GM21515 (cell line): ENCODE measurements around the gene WDR86.

Source experiments
- ATAC-seq: cut with Tn5 transposase; IDR thresholded peaks from one replicate; pipeline ENCODE4 v1.9.1; 2021; ENCODE audit not compliant: unreplicated experiment

The WDR86 gene

DNA sequence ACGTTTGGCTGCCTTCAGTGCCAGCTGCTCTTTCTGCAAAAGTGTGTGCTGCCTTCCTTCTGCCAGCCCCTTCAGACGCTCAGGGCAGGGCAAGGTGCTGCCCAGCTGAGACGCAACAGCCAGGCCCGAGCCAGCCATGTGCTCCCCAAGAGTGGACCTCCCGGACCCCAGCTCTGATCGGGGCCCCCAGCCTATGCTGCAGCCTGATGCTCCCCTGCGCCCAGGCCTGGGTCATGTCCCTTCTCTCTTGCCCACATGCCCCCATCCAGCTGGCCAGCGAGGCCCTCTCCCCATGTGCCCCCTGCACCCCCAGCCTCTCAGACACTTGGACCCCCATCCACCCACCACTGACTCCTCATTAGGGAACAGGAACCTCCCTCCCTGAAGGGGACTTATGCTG, 17.8 kb downstream of the WDR86 start:
- ATAC-seq = no peak

DNA sequence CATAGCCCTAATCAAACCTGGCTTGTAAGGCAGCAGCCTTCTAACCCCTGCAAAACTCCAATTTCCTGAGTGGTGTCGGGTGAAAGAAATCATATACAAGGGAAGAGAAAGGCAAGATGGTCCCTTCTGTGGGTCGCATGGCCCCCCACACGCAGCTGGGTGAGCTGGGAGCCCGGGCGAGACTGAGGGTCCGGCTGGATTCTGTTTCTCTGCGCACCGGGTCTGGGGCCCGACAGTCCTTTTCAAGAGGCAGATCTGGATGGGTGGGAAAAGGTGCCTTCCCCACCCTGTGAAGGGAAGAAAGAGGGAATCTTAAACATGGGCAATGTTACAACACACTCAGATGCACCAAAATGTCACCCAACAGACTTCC, 18.5 kb downstream of the WDR86 start:
- no peak for ATAC-seq

DNA sequence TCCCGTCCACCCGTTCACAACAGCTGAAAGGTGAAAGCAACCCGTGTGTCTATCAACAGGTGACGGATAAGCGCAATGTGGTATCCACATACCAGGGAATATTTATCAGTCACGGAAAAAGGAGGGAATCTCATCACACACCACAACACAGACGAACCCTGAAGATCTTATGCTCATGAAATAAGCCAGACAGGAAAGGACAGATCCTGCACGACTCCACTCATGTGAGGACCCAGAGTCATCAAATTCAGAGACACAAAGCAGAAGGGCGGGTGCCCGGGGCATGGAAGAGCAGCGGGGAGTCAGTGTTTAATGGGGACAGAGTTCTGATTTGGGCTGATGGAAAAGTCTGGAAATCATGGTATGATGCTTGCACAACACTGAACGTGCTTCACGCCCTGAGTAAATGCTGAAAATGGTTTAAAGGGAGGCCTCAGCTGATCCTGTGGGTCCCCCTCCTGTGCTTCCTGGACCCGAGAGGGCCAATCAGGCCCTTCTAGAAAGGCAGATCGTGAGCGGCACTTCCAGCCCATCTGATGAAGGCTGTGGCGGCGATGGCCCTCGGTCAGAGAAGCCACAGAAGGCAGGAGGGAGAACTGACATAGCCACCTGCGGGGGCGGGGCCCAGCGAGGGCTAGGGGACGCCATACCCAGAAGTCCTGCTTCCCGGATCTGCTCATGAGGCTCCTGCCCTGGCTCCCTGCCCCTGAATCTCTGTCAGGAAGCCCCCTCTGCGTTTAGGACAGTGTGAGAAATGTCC, 19.1 kb downstream of the WDR86 start:
- ATAC-seq = no peak

DNA sequence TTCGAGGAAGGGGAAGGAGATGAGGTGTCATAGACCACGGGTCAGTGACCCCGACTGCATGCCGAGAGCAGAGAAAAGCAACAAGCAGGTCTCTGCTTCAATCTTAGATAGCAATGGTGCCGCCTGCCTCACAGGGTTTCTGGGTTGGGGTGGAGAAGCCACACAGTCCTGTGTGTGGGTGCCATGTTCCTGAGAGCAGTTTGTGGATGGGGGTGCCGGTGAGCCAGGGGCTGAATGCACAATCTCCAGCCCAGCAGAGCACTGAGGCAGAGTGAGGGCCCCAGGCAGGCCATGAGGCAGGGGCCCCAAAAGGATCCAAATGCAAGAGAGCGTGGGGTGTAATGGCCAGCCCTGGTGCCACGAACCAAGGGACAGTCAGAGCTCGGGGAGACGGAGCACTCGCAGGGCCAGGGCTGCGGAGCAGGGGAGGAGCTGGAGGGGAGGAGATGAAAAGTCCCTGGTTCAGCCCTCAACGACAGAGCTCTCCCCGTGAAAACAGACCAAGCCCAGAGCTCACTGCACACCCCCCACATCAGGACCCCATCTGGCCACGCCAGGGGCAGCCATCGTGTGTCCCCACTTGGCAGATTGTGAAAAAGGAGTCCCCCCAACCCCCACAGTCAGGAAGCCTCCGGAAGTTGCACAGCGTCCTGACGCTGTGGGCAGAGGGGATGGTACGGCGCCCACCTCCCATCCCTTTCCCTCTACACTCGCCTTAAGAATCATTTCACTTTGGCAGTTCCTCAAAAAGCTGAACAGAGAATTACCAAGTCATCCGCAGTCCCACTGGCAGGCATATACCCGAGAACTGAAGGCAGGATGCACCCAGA, 19.9 kb downstream of the WDR86 start:
- no peak for ATAC-seq

DNA sequence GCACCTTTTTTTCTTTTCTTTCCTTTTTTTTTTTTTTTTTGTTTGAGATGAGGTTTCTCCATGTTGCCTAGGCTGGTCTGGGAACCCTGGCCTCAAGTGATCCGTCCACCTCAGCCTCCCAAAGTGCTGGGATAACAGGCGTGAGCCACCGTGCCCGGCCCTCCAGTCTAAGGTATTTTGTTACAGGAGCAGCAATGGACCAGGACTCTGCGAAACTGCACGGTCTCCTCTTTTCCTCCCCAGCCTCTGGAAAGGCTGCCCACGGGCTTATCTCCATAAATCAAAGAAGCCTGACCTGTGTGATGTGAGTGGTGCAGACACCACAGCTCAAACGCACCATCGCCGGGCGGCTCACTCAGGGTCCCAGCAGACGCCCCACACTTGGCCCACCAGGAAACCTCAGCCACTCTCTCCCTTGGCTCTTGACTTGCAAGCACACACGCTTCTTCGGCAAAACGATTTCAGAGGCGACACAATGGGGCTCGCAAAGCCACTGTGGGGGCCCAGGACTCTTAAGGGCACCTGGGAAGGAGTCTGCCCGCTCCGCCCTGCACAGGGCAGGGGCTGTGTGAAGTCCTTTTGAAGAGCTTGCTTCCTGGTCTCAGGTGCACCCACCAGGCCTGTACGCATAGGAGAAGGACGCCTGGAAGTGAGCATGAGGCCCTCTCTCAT, 20.6 kb downstream of the WDR86 start:
- ATAC-seq = no peak

DNA sequence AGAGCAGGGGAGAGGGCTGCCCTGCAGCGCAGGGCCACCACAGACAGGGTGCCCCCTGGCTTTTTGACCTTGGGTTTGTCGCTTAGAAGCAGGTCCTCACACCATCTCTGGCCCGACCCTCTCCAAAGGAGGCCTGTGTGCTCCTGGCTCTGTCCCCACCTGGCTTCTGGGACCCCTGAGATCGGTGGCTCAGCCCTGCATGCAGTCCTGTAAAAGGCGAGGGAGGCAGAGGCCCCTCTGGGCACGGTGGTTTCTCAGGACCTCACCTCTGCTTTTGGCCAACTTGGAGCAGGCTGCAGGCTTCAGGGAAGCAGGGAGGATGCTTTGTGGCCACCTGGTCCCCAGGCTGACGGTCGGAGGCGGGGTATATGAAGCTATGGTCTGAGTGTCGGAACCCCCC, 21.4 kb downstream of the WDR86 start:
- ATAC-seq = no peak

DNA sequence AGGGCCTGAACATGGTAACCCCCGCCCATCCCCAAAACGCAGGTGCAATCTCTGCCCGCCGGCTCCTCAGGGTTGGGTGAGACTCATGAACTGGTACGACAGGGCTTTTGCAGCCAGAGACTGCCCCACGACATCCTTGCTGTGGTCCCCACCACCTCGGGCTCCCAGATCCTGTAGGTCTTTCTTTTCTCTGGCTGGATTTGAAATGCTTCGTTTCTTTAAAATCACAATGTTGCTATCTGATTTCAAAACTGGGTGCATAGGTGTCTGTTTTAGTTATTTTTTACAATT, 21.9 kb downstream of the WDR86 start:
- no peak for ATAC-seq

DNA sequence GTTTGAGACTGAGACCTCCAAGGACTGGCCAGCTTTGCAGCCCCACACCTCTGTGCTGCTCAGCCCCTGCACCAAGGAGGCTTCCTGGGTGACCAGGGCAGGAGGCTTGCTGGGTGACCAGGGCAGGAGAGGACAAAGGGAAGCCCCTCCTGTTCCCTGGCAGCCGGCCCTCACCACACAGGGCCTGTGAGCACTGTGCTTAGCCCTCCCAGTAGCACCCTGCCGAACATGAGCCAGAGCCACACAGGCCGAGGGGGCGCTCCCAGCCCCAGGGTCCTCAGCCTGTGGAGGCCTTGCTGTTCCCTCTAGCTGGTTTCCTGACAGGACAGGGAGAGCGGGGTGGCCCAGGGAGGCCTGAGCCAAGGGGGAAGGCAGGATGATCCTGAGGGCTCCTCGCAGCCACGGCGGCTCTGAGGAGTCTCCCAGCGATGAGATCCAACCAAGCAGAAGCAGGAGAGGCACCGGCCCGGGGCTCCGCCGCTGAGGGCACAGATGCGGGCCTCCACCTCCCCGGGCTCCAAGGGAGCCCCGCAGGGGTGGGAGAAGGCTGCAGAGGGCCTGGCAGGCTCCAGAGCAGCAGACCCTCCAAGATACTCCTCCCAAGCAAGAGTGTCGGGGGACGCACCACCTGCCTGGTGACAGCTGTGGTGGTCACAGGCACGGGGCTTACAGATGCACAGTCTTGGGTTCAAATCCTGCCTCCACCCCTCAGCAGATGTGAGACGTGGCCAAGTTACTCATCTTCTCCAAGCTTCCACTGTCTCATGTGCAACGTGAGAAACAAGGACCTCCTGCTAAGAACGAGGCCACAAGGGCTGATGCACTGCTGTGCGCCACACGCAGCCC, 22.5 kb downstream of the WDR86 start:
- ATAC-seq = no peak

DNA sequence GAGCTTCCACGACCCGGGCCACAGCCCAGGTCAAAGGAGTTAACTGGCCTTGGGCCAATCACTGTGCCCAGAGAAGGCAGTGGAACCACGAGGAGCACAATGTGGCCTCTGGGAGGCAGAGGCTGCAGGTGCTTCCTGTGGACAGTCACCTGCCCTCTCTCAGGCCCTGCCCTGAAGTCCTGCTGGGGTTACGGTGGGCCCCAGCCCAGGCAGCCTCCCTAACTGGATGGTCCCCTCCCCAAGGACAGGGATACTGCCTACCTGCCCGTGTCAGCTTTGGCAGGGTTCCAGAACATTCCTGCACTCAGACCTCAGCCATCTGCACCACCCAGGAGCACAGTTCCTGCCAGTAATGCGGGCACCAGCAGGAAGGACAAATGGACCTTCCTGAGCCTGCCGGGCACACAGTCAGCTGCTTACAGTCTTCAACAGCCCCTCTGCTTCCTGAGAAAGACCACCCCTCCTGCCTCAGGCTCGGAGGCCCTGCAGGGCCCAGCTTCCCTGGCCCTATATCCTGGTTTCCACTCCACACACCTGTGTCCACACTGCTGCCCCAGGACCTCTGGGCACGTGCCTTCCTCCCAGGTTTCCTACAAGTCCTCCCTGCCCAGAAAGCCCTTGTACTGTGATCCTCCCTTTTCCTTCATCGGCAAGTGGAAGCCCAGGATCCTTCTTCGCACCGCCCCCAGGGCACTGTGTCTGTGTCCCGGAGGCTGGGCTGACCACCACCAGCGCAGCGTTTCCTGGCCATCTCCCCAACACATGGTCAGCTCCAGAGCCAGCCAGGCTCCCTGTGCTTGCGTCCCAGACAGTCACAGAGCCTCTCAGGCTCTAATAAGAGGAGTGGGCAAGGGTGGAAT, 23.3 kb downstream of the WDR86 start:
- no peak for ATAC-seq

DNA sequence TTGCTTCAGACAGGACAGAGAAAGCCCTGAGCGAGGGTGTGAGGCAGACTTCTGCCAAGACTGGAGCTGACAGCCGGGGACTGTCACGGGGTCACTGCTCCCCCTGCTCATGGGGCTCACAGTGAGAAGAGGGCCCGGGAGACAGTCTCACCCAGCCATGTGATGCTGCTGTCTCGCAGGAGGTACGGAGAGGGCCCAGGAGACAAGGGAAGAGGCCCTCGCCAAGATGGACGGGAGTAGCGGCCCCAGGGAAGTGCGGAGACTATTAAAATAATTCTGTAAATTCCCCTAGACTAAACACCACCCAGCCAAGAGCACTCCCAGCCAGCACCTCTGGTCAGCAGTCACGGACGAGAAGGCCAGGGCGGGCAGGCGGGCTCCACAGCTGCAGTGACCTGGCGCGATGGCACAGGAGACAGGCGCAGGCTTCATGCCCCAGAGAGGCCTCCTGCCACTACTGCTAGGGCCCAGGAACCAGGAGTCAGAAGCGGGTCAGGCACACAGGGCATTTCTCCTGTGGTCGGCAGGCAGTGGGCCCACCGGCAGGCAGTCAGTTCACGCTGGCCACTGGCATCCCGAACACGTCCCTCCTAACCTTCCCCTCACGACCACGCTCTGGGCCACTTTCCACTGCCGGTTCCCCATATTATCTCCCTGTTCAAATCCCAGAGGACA, 24.1 kb downstream of the WDR86 start:
- no peak for ATAC-seq

DNA sequence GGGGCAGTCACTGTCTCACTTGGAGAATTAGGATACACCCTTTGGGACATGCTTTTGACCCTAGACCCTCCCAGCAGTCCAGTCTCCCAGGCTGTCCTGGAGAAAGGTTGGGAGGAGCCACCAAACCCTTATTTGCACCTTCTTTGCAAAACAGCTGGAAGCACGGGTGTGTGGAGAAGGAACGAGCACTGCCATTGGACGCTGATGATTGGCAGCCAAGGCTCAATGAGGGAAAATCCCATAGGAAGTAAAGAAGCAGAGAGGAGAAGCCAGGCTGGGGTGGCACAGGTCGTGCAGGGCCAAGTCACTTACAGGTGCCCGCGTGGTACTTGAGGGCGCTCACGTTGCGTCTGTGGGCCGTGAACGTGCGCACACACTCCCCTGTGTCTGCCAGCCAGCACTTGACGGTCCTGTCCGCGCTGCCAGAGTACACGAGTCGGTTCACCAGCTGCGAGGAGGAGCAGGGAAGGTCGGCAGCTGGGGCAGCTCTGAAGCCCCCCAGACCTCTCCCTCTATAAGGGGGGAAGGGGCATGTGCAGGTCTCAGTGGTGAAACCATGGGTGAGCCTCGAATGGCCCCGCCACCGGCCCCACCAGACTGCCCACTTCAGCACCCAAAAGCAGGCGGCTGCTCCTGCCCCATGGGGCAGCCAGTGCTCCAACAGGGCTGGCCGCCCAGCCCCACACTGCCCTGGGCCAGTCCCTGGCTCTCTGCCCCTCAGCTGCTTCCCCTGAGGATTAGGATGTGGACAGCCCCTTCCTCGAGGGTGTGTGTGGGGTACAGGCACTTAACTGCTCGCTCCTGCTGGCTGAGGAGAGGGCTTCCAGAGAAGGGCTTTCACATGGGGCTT, 24.8 kb downstream of the WDR86 start:
- no peak for ATAC-seq

DNA sequence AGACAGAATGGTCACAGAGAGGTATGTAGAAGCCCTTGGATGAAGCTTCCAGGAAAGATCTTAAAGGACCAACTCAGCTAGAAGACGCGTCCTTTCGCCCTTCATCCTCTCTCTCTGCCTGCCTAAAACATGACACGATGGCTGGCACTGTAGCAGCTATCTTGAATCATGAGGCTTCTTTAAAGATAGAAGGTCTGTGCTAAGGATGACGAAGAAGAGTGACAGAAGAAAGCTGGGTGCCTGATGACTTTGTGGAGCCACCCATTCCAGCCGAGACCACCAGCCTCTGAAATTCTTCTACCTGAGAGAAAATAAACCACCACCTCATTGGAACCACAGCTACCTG, 25.5 kb downstream of the WDR86 start:
- no peak for ATAC-seq

DNA sequence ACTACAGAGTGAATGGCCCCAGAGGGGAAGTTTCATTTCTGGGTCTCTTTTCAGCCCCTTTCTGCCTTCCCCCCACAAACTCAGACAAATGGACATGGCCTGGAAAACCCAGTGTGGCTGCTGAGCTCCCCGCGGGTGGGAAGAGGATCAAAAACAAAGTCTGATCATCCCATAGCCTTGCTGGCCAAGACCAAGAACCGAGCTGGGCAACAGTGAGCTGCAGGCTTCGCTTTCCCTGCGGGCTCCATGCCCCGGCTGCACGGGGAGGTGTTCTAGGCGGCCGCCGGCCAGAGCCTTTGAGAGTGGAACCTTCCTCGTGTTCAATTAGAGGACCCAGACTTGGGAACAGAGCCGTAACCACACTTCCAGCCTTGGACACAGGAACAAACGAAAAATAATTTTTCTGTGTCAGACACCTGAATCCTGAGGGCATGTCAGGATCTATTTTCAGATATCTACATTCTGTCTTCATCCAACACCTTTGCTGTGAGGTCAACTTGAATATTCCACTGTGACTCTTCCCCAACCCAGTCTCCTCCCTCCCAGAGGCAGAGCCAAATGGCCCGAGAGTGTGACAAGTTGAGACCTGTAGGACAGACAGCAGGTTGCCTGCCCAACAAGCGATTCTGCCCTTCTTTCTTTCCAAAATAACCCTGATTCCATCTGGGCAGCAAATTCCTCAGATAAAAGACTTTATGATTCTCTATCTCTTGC, 26.0 kb downstream of the WDR86 start:
- ATAC-seq = no peak

DNA sequence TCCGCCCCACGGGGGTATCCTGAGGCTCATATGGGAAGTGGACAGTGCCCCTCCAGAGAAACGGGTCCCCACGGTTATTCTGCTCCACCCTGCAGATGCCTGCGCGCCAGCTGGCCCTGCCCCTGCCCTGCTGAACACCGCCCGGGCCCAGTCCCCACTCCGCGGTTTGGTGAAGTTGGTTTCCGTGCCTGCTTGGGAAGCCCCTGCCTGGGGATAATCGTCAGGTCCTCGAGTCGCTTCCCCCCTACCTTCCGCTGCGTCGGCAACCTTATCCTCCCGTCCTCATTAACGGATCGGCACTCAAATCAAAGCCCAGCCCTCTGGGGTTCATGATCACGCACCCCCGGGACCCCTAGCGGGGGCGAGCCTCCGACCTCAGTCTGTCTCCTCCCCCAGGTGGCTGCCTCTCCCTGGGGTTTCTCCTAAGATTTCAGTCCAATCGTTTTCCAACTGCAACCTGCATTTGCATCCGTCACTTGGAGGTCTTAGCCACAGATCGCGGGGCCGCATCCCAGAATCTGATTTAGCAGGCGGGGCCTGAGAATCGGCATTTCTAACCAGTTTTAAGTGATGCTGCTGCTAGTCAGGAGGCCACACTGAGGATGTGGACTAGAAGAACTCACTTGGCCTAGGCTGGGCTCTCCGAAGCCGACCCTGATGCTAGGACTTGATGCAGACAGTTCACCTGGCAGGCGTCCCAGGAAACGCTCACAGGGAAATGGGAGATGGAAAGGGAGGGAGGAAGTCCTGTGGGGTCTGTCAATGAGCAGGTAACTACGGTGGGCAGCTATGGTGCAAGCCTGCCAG, 27.6 kb downstream of the WDR86 start:
- no peak for ATAC-seq

DNA sequence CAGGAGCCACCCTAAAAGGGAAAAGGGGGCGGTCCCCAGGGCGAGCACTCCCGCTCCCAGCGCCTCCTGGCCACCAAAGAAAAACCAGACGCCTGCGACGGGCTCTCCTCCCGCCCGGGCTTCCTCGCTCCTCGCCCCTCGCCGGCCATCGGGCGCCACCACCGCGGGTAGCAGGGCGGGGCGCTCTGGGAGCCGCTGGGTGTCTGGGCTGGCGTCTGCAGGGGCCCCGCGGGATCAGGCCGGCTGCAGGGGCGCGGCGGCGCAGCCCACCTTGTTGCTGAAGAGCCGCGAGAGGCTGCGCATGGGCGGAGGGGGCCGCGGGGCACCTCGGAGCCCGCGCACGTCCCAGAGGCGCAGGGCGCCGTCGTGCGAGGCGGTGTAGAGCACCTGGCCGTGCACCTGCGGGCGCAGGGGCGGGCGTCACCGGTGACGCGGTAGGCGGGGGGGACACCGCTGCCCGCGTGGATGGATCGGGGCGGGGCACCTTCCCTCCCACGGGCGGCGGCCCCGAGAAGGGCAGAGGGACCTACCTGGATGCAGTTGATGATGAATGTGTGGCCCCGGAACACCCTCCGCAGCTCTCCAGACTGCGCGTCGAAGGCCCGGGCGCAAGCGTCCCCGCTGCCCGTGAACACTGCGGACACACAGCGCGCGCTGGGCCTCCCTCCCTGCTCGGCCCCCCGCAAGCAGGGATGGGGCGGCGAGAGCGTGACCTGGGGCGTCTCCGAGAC, 28.3 kb downstream of the WDR86 start:
- ATAC-seq = no peak

DNA sequence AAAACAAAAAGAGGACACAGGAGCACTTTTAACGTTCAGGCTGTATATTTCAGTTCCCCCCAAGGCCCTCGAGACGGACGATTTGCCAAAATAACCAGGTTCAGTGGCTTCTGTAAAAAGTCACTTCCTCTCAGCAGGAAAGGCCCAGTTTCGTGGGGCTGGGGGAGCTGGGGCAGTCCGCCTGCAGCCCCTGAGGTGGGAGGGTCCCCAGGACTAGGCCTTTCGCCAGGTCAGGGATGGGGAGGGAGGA, 28.8 kb downstream of the WDR86 start:
- ATAC-seq = no peak
